Measurements from ENCODE around the gene KCNG4.

The KCNG4 gene

DNA sequence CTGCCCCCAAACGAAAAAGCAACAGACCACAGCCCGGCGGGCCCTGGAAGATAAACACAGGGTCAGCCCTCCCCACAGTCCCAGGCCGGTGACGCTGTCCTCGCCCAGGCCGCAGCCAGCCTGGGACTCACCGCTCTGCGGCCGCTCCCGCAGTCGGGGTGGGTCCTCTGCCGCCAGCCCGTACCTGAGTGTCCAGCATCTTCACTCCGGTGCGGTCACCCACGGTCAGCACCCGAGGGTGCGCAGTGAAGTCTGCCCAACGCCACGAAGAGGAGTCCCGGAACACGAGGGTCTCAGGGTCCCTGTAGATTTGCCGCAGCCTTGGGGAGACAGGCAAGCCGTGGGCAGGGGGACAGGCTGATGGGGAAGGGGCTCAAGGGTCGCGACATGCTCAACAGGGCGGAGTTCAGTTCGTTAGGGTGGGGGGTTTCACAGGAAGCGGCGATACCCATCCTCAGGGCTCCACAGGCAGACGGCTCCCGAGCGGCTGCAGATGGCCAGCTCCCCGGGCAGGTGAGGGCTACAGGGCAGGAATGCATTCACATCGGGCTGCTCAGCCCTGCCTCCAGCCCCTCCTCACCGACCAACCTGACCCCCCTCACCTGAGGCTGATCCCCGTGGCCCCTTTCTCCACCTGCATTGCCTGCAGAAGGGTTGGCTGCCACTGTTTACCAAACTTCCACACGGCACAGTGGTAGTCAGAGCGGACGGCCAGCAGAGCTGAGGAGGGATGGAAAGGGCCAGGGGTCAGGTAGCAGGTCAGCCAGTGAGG is 58.5 kb downstream of the KCNG4 start:
- DNase-seq: no peak
- in situ Hi-C loops (cut with HindIII; ENCODE audit: low pct_ligation_motif_present, low sequenced_read_pairs): no loop called here
- no peaks in the 10 kb centered on the region for H3K27me3 ChIP-seq (replicated peaks)
- H3K4me3 ChIP-seq (ENCODE audit: low read depth, low read length): no peak overlapping the region
- TF ChIP-seq, protein P1, sequence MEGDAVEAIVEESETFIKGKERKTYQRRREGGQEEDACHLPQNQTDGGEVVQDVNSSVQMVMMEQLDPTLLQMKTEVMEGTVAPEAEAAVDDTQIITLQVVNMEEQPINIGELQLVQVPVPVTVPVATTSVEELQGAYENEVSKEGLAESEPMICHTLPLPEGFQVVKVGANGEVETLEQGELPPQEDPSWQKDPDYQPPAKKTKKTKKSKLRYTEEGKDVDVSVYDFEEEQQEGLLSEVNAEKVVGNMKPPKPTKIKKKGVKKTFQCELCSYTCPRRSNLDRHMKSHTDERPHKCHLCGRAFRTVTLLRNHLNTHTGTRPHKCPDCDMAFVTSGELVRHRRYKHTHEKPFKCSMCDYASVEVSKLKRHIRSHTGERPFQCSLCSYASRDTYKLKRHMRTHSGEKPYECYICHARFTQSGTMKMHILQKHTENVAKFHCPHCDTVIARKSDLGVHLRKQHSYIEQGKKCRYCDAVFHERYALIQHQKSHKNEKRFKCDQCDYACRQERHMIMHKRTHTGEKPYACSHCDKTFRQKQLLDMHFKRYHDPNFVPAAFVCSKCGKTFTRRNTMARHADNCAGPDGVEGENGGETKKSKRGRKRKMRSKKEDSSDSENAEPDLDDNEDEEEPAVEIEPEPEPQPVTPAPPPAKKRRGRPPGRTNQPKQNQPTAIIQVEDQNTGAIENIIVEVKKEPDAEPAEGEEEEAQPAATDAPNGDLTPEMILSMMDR (IDR thresholded peaks at IDR 0.05; ENCODE audit: low read depth, low read length, missing control alignments): no peak
- peaks cover 43% of the 10 kb centered on the region for H3K36me3 ChIP-seq (replicated peaks)
- no peak overlapping the region for H3K27ac ChIP-seq

DNA sequence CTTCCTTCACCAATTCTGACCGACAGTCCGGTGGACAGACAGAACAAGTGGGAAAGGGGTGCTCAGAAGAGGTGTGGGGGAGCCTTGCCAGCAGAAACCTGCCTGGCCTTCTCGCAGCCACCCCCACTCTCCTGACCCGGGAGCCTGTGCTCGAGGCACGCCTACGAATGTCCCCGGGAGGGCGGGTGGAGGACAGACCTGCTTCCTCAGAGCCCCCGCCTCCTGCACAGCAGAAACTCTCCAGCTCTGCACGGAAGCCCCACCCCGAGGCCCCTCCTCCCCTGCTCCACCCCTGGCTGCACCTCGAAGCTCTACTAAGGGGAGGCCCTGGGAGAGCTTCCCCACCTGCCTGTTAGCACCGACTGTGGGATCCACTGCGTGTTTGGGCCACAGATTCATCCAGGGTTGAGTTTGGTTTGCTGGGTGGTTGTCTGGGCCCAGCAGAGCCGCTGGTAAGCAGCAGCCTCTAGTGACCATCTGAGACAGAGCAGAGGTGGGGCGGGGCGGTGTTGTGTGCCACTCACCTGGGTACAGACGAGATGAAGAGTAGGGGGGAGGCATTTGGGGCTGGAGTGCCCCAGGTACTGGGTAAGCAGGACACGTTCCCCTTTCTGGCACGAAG is 59.2 kb downstream of the KCNG4 start:
- no peak overlapping the region for H3K27ac ChIP-seq
- TF ChIP-seq, protein P1 (IDR thresholded peaks at IDR 0.05; ENCODE audit: low read depth, low read length, missing control alignments): no peak
- H3K27me3 ChIP-seq (replicated peaks): no peaks in the 10 kb centered on the region
- no peak overlapping the region for H3K4me3 ChIP-seq (ENCODE audit: low read depth, low read length)
- DNase-seq: no peak
- peaks cover 43% of the 10 kb centered on the region for H3K36me3 ChIP-seq (replicated peaks)
- in situ Hi-C loops (cut with HindIII; ENCODE audit: low pct_ligation_motif_present, low sequenced_read_pairs): no loop called here

DNA sequence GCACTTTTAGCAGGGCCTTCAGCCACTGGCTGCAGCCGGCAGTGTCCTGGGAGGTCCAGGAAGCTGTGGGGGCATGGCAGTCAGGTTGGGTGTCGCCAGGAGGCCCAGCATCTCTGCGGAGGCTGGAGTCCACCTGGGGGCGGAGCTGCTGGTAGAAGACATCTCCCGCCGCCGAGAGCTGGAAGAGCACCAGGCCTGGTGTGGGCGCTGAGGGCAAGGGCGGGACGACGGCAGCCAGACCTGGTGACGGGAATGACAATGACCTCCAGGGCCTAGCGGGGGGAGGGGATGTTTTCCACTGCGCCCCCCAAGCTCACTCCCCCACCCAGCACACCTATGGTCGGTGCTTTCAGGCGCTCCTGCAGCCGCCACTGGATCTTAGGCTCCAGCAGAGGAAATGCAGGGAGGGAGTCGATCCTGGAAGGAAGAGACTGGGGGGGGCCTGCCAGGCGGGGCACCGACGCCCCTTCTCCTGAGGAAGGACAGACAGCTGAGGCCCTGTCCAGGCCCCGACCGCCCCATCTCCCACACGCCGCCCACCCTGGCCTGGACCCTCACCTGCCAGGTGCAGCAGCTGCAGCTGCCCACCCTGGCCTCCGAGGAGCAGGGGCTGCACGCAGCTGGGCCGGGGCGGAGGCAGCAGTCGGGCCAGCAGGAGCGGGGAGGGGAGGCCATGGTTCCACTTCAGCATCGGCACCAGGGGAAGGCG is 60.0 kb downstream of the KCNG4 start:
- no peak overlapping the region for H3K4me3 ChIP-seq (ENCODE audit: low read depth, low read length)
- no peak overlapping the region for H3K27ac ChIP-seq
- TF ChIP-seq, protein P1 (IDR thresholded peaks at IDR 0.05; ENCODE audit: low read depth, low read length, missing control alignments): no peak
- DNase-seq: no peak
- H3K27me3 ChIP-seq (replicated peaks): no peaks in the 10 kb centered on the region
- peaks cover 40% of the 10 kb centered on the region for H3K36me3 ChIP-seq (replicated peaks)
- in situ Hi-C loops (cut with HindIII; ENCODE audit: low pct_ligation_motif_present, low sequenced_read_pairs): no loop called here

DNA sequence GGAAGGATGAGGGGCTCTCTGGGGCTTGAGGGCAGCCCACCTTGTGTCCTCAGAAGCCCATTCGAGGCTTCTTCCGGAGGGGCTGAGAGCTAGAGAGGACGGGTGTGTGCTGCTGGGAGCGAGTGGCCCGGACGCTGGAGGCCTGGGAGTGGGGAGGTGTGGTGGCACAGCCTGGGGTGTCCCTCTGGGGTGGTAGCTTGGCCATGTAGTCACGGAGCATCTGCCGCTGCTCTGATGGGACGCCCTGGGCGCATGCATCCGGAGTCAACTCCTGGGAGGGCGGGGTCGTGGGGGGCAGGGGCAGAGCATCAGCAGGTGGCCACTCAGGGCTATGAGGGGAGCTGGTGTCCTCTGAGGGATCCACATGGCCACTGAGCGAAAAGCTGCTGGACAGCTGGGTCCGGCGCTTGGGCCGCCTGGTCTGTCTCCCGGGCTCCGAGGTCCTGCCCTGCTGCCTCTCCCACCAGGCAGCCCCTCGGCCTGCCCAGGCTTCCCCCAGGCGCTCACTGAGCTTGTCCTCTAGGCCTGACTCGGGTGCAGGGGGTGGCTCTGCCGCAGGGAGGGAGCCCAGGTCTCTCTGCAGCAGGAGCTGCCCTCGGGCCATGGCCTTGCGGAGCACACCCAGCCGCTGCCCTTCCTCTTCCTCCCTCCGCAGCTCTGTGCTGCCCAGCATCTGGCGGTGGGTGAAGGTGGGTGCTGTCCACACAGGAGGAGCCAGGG is 60.8 kb downstream of the KCNG4 start:
- no peak for DNase-seq
- Histone ChIP-seq H3K36me3 (replicated peaks) (peaks cover 36% of the 10 kb centered on the region), H3K4me3 (ENCODE audit: low read depth, low read length) (no peak overlapping the region), H3K27me3 (replicated peaks) (no peaks in the 10 kb centered on the region), H3K27ac (no peak overlapping the region)
- TF ChIP-seq, protein P1 (IDR thresholded peaks at IDR 0.05; ENCODE audit: low read depth, low read length, missing control alignments): no peak
- in situ Hi-C loops (cut with HindIII; ENCODE audit: low pct_ligation_motif_present, low sequenced_read_pairs): no loop called here

DNA sequence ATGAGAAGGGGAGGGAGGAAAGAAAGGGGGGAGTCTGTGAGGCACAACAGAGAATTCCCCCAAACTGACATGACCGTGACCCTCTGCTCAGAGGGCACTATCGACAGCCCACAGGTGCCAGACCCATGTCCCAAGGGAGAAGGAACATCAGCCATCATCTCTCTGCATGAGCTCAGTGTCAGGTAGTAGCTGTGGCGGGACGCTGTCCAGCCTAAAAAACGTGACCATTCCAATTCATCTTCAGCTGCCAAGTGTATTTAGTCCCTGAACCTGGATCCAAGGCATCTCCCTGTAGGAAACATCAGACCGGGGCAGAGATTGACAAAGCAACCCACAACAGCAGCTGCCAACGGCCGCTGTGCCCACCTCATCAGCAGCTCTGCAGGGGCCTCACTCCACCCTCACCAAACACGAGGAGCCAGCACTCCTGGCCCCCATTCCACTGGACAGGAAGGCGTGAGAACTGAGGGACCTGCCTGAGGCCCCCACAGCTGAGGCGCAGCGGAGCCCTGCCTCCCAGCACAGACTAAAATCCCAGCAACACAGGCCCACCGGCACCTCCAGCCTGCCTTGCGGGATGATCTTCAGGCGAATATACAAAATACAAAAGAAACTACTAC is 61.6 kb downstream of the KCNG4 start:
- DNase-seq: no peak
- Histone ChIP-seq H3K4me3 (ENCODE audit: low read depth, low read length) (no peak overlapping the region), H3K36me3 (replicated peaks) (peaks cover 31% of the 10 kb centered on the region), H3K27me3 (replicated peaks) (no peaks in the 10 kb centered on the region), H3K27ac (no peak overlapping the region)
- in situ Hi-C loops (cut with HindIII; ENCODE audit: low pct_ligation_motif_present, low sequenced_read_pairs): no loop called here
- TF ChIP-seq, protein P1 (IDR thresholded peaks at IDR 0.05; ENCODE audit: low read depth, low read length, missing control alignments): no peak

Measured in brain microvascular endothelial cell (primary cell).